Parietal lobe (tissue), 2 donors: ENCODE data around the gene CASS4. TPM values are rescaled to one million over a fixed set of nuclear protein-coding genes. Genes with fewer than 3 reads are reported as not detected.

Experiments
- small RNA-seq: library from RNA; depleted of rRNA; stranded (forward); fragments of <200 nt; gene quantifications from one replicate; pipeline ENCODE3, GENCODE V24; 2014; ENCODE audit warnings: low replicate concordance
- total RNA-seq: library from RNA; depleted of rRNA; stranded (reverse); fragments of >200 nt; gene quantifications from one replicate; pipeline ENCODE4 v1.2.3, GENCODE V29; 2014

Gene CASS4, protein sequence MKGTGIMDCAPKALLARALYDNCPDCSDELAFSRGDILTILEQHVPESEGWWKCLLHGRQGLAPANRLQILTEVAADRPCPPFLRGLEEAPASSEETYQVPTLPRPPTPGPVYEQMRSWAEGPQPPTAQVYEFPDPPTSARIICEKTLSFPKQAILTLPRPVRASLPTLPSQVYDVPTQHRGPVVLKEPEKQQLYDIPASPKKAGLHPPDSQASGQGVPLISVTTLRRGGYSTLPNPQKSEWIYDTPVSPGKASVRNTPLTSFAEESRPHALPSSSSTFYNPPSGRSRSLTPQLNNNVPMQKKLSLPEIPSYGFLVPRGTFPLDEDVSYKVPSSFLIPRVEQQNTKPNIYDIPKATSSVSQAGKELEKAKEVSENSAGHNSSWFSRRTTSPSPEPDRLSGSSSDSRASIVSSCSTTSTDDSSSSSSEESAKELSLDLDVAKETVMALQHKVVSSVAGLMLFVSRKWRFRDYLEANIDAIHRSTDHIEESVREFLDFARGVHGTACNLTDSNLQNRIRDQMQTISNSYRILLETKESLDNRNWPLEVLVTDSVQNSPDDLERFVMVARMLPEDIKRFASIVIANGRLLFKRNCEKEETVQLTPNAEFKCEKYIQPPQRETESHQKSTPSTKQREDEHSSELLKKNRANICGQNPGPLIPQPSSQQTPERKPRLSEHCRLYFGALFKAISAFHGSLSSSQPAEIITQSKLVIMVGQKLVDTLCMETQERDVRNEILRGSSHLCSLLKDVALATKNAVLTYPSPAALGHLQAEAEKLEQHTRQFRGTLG
- total RNA-seq, result 0.31 TPM

DNA sequence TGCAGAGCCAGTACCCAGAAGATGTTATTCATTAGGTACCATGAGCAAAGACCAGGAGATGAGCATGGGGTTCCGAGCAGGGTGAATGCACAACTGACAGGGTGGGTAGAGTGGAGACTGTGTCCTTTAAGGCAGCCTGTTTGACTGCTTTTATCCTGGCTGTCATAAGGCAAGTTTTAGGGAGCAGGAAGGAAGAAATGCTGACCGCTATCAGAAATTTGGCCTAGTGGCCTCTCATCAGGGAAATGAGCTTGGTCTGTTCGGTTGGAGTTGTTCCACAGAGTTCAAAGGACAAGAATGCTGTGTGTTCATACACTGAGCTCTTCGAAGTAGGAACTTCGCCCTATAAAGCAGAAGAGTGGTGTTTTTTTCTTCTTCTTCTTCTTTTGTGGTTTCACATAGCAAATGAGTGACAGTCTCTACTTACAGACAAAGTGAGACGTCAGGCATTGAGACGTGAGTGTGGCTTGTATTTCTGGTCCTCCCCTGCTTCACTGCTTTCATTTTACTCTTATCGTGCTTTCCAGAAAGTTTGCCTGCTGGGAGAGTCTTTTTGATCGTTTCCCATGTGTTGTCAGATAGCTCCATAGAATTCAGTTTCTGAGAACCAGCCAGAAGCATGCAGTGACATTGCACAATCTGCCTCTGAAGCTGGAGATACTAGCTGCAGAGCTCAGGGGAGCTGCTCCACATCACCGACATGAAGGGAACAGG, at the start of gene CASS4:
TSS of gene CASS4 (plus strand) at position 502 of the 714 bp plus-strand sequence. CDS start at position 701, 199 bp downstream.

DNA sequence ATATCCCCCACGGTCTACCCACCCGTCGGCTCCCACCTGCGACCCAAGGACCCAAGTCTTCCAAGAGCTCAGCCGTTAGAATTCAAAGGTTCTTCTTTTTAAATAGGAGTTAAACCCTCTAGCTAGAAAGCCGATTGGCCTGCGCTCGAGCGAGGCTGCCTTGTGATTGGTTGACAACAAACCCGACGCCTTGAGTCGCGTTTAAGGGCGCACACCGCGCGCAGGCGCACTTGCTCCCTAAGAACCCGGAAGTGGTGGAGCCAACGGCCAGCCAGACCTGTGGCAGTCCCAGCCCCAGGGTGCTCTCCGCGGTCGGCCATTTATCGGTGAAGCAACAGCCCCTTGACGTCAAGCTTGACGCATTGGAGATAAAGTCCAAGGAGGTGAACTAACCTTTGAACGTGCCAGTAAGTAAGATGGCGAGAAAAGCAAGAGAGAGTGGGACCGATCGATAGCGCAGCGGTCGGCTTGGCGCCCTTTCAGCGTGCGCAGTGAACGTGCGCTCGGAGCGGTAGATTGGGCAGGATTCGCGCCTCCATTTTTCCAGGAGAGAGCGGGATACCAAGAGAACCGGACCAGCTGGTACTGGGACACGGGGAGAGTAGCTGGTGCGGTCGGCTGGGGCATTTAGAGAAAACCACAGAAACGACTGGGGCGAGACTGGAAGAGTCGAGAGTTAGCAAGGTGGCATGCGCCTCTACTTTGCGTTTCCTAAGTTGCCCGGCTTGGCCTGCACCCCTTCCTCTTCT, 19.8 kb upstream of the CASS4 start, which contains the start of the genes AURKA and CSTF1:
TSS of gene AURKA (minus strand) at position 84 of the 749 bp plus-strand sequence. CDS start 4,018 bp downstream, outside the sequence.
TSS of gene CSTF1 (plus strand) at position 514 of the 749 bp plus-strand sequence. CDS start 2,908 bp downstream, outside the sequence.

DNA sequence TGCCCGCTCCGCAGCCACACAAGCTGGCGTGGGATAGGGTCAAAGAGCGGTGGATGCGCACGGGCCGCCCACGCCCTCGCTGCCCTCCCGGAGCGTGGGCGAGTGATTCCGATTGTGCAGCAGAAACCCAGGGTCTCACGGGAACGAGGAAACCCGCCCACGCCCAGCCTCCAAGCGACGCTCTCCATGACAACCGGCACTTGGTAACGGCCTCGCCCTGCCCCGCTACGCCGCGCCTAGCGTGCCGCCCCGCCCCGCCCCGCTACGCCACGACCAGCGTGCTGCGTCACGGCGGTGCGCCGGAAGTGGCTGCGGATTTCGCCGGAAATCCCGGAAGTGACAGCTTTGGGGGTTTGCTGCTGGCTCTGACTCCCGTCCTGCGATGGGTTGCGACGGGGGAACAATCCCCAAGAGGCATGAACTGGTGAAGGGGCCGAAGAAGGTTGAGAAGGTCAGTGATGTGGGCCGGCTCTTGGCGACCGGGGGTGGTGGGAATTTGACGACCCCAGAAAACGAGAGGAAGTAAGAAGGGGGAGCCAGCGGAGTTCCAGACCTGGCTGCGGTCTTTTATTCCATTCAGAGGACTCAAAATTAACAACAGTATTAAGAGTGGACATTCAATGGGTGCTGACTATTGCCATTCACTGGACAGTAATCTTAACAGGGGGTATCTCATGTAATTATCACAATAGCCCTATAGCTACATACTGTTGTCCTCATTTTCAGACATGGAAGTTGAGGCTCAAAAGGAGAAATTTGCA, 56.4 kb downstream of the CASS4 start, which contains the start of gene RTF2:
TSS of gene RTF2 (plus strand) at position 312 of the 761 bp plus-strand sequence. CDS start at position 383, 71 bp downstream.

Small RNA genes lying within 50 kb of the gene (small RNA-seq; reads per million reads assigned to genes)
- gene RPL39P, result not detected

Other genes starting within 250 kb of the CASS4 start
- not detected for gene MC3R, start 163.5 kb upstream of the CASS4 start, total RNA-seq
- 12.5 TPM for gene FAM210B, start 53.3 kb upstream of the CASS4 start, total RNA-seq
- 4.4 TPM for gene AURKA, start 20.0 kb upstream of the CASS4 start, total RNA-seq
- gene CSTF1, start 19.6 kb upstream of the CASS4 start, total RNA-seq, result 31.0 TPM
- gene RTF2, start 56.4 kb downstream of the CASS4 start, total RNA-seq, result 41.0 TPM
- gene FAM209A, start 112.5 kb downstream of the CASS4 start, total RNA-seq, result not detected
- not detected for gene FAM209B, start 121.0 kb downstream of the CASS4 start, total RNA-seq
- 6.9 TPM for gene TFAP2C, start 217.0 kb downstream of the CASS4 start, total RNA-seq